Urinary bladder (tissue), 4 donors: ENCODE data around the gene TYW1B. TPM values are rescaled to one million over a fixed set of nuclear protein-coding genes. Genes with fewer than 3 reads are reported as not detected.
"Not testable (repeated sequence)": the region's sequence is repeated elsewhere in the genome, so short reads cannot be mapped to it uniquely, and the experiment has no call there.

Experiments
- DNase-seq: peaks from one replicate; pipeline ENCODE4 v3.0.0-alpha.2; 2015; ENCODE audit errors: extremely low spot score
- H3K27ac ChIP-seq: one replicate; pipeline ENCODE4 v1.5.1; 2013; ENCODE audit warnings: low read depth, mild to moderate bottlenecking, moderate library complexity
- H3K36me3 ChIP-seq: one replicate; pipeline ENCODE4 v1.6.1; 2013; ENCODE audit warnings: mild to moderate bottlenecking, moderate library complexity; ENCODE audit not compliant: insufficient read depth
- H3K4me1 ChIP-seq: one replicate; pipeline ENCODE4 v1.6.1; 2013; ENCODE audit warnings: mild to moderate bottlenecking, moderate library complexity; ENCODE audit not compliant: insufficient read depth
- H3K4me3 ChIP-seq: one replicate; pipeline ENCODE4 v1.5.1; 2013; ENCODE audit warnings: low read depth, low read length
- WGBS: extraction: QIAGEN DNeasy Blood & Tissue Kit; methylation state at CpG from one replicate; pipeline ENCODE4 v1.1.7; 2013; 5-methylcytosine and 5-hydroxymethylcytosine counted together
- polyA plus RNA-seq: library from polyadenylated mRNA; stranded (reverse); fragments of 200-250 nt; gene quantifications from one replicate; pipeline ENCODE4 v1.2.3, GENCODE V29; 2013
- total RNA-seq: library from RNA; depleted of rRNA; stranded (reverse); fragments of >200 nt; gene quantifications from one replicate; pipeline ENCODE4 v1.2.3, GENCODE V29; 2014
- donor health status: healthy with polysubstance abuse.
- donor health status: healthy.

The TYW1B gene
- total and polyA plus RNA-seq, 2 donors, result 2.6 to 4.9 TPM

GRCh38 chr7:72760602-72761001 is 67.4 kb downstream of the TYW1B start:
- DNase-seq, result no peak
- no peaks in the 10 kb centered on the region for H3K4me1 ChIP-seq
- H3K36me3 ChIP-seq, result no peaks in the 10 kb centered on the region
- WGBS, result 89% methylated on average over 2 of the region's 2 CpGs
- no peak overlapping the region for H3K4me3 ChIP-seq
- no peak overlapping the region for H3K27ac ChIP-seq

GRCh38 chr7:72754312-72754711 is 73.7 kb downstream of the TYW1B start:
- DNase-seq, result no peak
- WGBS, result 91% methylated on average over 7 of the region's 7 CpGs
- H3K27ac ChIP-seq, result no peak overlapping the region
- no peaks in the 10 kb centered on the region for H3K4me1 ChIP-seq
- H3K36me3 ChIP-seq, result no peaks in the 10 kb centered on the region
- H3K4me3 ChIP-seq, result no peak overlapping the region

GRCh38 chr7:72753781-72754180 is 74.2 kb downstream of the TYW1B start:
- no peak overlapping the region for H3K4me3 ChIP-seq
- no peaks in the 10 kb centered on the region for H3K36me3 ChIP-seq
- no peaks in the 10 kb centered on the region for H3K4me1 ChIP-seq
- no peak overlapping the region for H3K27ac ChIP-seq
- no peak for DNase-seq
- 92% methylated on average over 5 of the region's 5 CpGs for WGBS

- not testable (repeated sequence) for H3K4me1 ChIP-seq, DNase-seq, H3K36me3 ChIP-seq, H3K27ac ChIP-seq, H3K4me3 ChIP-seq
- WGBS, result 96% methylated on average over 4 of the region's 4 CpGs
These were observed 74.8 kb downstream of the TYW1B start for GRCh38 chr7:72753229-72753628.

- no peaks in the 10 kb centered on the region for H3K4me1 ChIP-seq
- H3K27ac ChIP-seq, result no peak overlapping the region
- no peak for DNase-seq
- H3K4me3 ChIP-seq, result no peak overlapping the region
- WGBS, result 93% methylated on average over 2 of the region's 2 CpGs
- no peaks in the 10 kb centered on the region for H3K36me3 ChIP-seq
These were observed 76.0 kb downstream of the TYW1B start for GRCh38 chr7:72751978-72752377.

- Histone ChIP-seq H3K4me1 (no peaks in the 10 kb centered on the region), H3K36me3 (no peaks in the 10 kb centered on the region), H3K4me3 (no peak overlapping the region), H3K27ac (no peak overlapping the region)
- DNase-seq, result no peak
- WGBS, result 97% methylated on average over 2 of the region's 2 CpGs
These were observed 76.6 kb downstream of the TYW1B start for GRCh38 chr7:72751378-72751777.

- H3K27ac ChIP-seq, DNase-seq, H3K4me1 ChIP-seq, H3K4me3 ChIP-seq, H3K36me3 ChIP-seq: not testable (repeated sequence)
These were observed 79.4 kb downstream of the TYW1B start for GRCh38 chr7:72748649-72749048.

GRCh38 chr7:72744244-72744926 is 83.6 kb downstream of the TYW1B start:
- not testable (repeated sequence) for H3K36me3 ChIP-seq, H3K4me1 ChIP-seq, H3K27ac ChIP-seq, H3K4me3 ChIP-seq, DNase-seq
- WGBS, result 61% methylated on average over 10 of the region's 10 CpGs

GRCh38 chr7:72743801-72744200 is 84.2 kb downstream of the TYW1B start:
- H3K27ac ChIP-seq, DNase-seq, H3K36me3 ChIP-seq, H3K4me3 ChIP-seq, H3K4me1 ChIP-seq: not testable (repeated sequence)
- WGBS, result 74% methylated on average over 2 of the region's 2 CpGs

GRCh38 chr7:72739716-72740115 is 88.3 kb downstream of the TYW1B start:
- not testable (repeated sequence) for H3K4me3 ChIP-seq, H3K4me1 ChIP-seq, DNase-seq, H3K27ac ChIP-seq, H3K36me3 ChIP-seq
- WGBS, result 98% methylated on average over 8 of the region's 11 CpGs

- not testable (repeated sequence) for H3K4me1 ChIP-seq, DNase-seq, H3K4me3 ChIP-seq, H3K27ac ChIP-seq, H3K36me3 ChIP-seq
- 92% methylated on average over 4 of the region's 4 CpGs for WGBS
These were observed 92.1 kb downstream of the TYW1B start for GRCh38 chr7:72735855-72736254.

GRCh38 chr7:72730815-72731214 is 97.2 kb downstream of the TYW1B start:
- H3K4me1 ChIP-seq, DNase-seq, H3K36me3 ChIP-seq, H3K27ac ChIP-seq, H3K4me3 ChIP-seq: not testable (repeated sequence)
- 94% methylated on average over 2 of the region's 2 CpGs for WGBS

GRCh38 chr7:72730384-72730783 is 97.6 kb downstream of the TYW1B start:
- not testable (repeated sequence) for H3K4me3 ChIP-seq, DNase-seq, H3K4me1 ChIP-seq, H3K36me3 ChIP-seq, H3K27ac ChIP-seq
- WGBS, result 95% methylated on average over 2 of the region's 2 CpGs

- not testable (repeated sequence) for H3K4me3 ChIP-seq, H3K36me3 ChIP-seq, H3K4me1 ChIP-seq, H3K27ac ChIP-seq, DNase-seq
- WGBS, result 97% methylated on average over 2 of the region's 2 CpGs
These were observed 98.9 kb downstream of the TYW1B start for GRCh38 chr7:72729130-72729529.

GRCh38 chr7:72722694-72723093 is 105.3 kb downstream of the TYW1B start:
- 90% methylated on average over 7 of the region's 7 CpGs for WGBS
- H3K27ac ChIP-seq, H3K4me1 ChIP-seq, DNase-seq, H3K36me3 ChIP-seq, H3K4me3 ChIP-seq: not testable (repeated sequence)
